AG09319 (cell line): ENCODE results near the gene CCDC186.

ENCODE experiments used
- DNase-seq: peaks from one replicate; pipeline ENCODE4 v3.0.0-alpha.2; 2010; ENCODE audit warnings: low read depth; ENCODE audit errors: extremely low read depth
- CTCF ChIP-seq: IDR thresholded peaks from 2 replicates; pipeline ENCODE4 v1.5.1; 2011; ENCODE audit warnings: low read depth, mild to moderate bottlenecking, inconsistent platforms, low read length, moderate library complexity

CCDC186 gene

GRCh38 chr10:114118514-114118913 is 55.5 kb downstream of the CCDC186 start:
- TF ChIP-seq CTCF: no peak
- no peak for DNase-seq

GRCh38 chr10:114117728-114118127 is 56.3 kb downstream of the CCDC186 start:
- TF ChIP-seq CTCF: no peak

GRCh38 chr10:114115661-114116445 is 58.1 kb downstream of the CCDC186 start:
- DNase-seq: no peak
- no peak for TF ChIP-seq CTCF

More at GRCh38 chr10:114117728-114118127, 56.3 kb downstream of the CCDC186 start:
- DNase-seq: no peak

- TF ChIP-seq CTCF: no peak
- DNase-seq: no peak
These were observed 63.6 kb downstream of the CCDC186 start for GRCh38 chr10:114110174-114110972.

GRCh38 chr10:114103284-114103683 is 70.7 kb downstream of the CCDC186 start:
- TF ChIP-seq CTCF: peak; percentile 46
- peak; percentile 31 for DNase-seq

GRCh38 chr10:114102256-114102655 is 71.7 kb downstream of the CCDC186 start:
- TF ChIP-seq CTCF: no peak
- no peak for DNase-seq
